ENCODE measurements around the gene RASA1.

The RASA1 gene

GRCh38 chr5:87411973-87412629 lies 144.4 kb downstream of the RASA1 start:
- peak overlapping the region; percentile 97 for H3K4me3 Mint-ChIP-seq
- ATAC-seq (peak; percentile 8), DNase-seq (peak; percentile 31)
- no peaks in the 10 kb centered on the region for H3K27me3 Mint-ChIP-seq
- H3K4me1 Mint-ChIP-seq: peaks cover 47% of the 10 kb centered on the region
- H3K36me3 Mint-ChIP-seq (ENCODE audit: low read depth): peaks cover 41% of the 10 kb centered on the region
- H3K9me3 Mint-ChIP-seq: no peaks in the 10 kb centered on the region
- peak overlapping the region; percentile 95 for H3K27ac Mint-ChIP-seq

- ATAC-seq (peak; percentile 100), DNase-seq (peak; percentile 95)
- peaks cover 40% of the 10 kb centered on the region for H3K4me1 Mint-ChIP-seq
- peak within 1 kb of the TSS; percentile 97 for H3K4me3 Mint-ChIP-seq
- no peaks in the 10 kb centered on the region for H3K9me3 Mint-ChIP-seq
- H3K36me3 Mint-ChIP-seq (ENCODE audit: low read depth): peaks cover 34% of the 10 kb centered on the region
- no peaks in the 10 kb centered on the region for H3K27me3 Mint-ChIP-seq
- peak within 1 kb of the TSS; percentile 95 for H3K27ac Mint-ChIP-seq
Observed at GRCh38 chr5:87412630-87413342, 145.1 kb downstream of the RASA1 start, which contains the start of gene CCNH. CCNH (minus strand) TSS chr5:87412930; CDS start chr5:87412794, 136 bp downstream.

- Mint-ChIP-seq H3K27me3 (no peaks in the 10 kb centered on the region), H3K27ac (peak overlapping the region; percentile 95), H3K36me3 (ENCODE audit: low read depth) (peaks cover 30% of the 10 kb centered on the region), H3K9me3 (no peaks in the 10 kb centered on the region), H3K4me3 (peak overlapping the region; percentile 97), H3K4me1 (peaks cover 37% of the 10 kb centered on the region)
- ATAC-seq (no peak), DNase-seq (no peak)
Observed at GRCh38 chr5:87413343-87413645, 145.6 kb downstream of the RASA1 start.

- no peak for ATAC-seq
- no peaks in the 10 kb centered on the region for H3K9me3 Mint-ChIP-seq
- DNase-seq: no peak
- H3K36me3 Mint-ChIP-seq (ENCODE audit: low read depth): no peaks in the 10 kb centered on the region
- no peaks in the 10 kb centered on the region for H3K27me3 Mint-ChIP-seq
- H3K27ac Mint-ChIP-seq: no peak overlapping the region
- H3K4me1 Mint-ChIP-seq: peaks cover 2% of the 10 kb centered on the region
- H3K4me3 Mint-ChIP-seq: no peak overlapping the region
Observed at GRCh38 chr5:87418506-87418905, 150.8 kb downstream of the RASA1 start.

GRCh38 chr5:87421307-87421706 lies 153.6 kb downstream of the RASA1 start:
- no peak overlapping the region for H3K27ac Mint-ChIP-seq
- no peak for DNase-seq
- no peak for ATAC-seq
- H3K4me3 Mint-ChIP-seq: no peak overlapping the region
- H3K9me3 Mint-ChIP-seq: no peaks in the 10 kb centered on the region
- H3K27me3 Mint-ChIP-seq: peaks cover 3% of the 10 kb centered on the region
- no peaks in the 10 kb centered on the region for H3K36me3 Mint-ChIP-seq (ENCODE audit: low read depth)
- H3K4me1 Mint-ChIP-seq: no peaks in the 10 kb centered on the region

- H3K4me3 Mint-ChIP-seq: no peak overlapping the region
- no peaks in the 10 kb centered on the region for H3K36me3 Mint-ChIP-seq (ENCODE audit: low read depth)
- ATAC-seq: no peak
- no peak overlapping the region for H3K27ac Mint-ChIP-seq
- no peaks in the 10 kb centered on the region for H3K9me3 Mint-ChIP-seq
- DNase-seq: no peak
- H3K4me1 Mint-ChIP-seq: no peaks in the 10 kb centered on the region
- H3K27me3 Mint-ChIP-seq: peaks cover 3% of the 10 kb centered on the region
Observed at GRCh38 chr5:87423755-87424154, 156.1 kb downstream of the RASA1 start.

GRCh38 chr5:87430863-87431457 lies 163.3 kb downstream of the RASA1 start:
- no peaks in the 10 kb centered on the region for H3K36me3 Mint-ChIP-seq (ENCODE audit: low read depth)
- no peak overlapping the region for H3K27ac Mint-ChIP-seq
- H3K4me1 Mint-ChIP-seq: no peaks in the 10 kb centered on the region
- ATAC-seq: no peak
- no peak for DNase-seq
- no peaks in the 10 kb centered on the region for H3K9me3 Mint-ChIP-seq
- no peak overlapping the region for H3K4me3 Mint-ChIP-seq
- H3K27me3 Mint-ChIP-seq: peaks cover under 1% of the 10 kb centered on the region

- no peaks in the 10 kb centered on the region for H3K36me3 Mint-ChIP-seq (ENCODE audit: low read depth)
- DNase-seq: no peak
- peak; percentile 73 for ATAC-seq
- H3K4me1 Mint-ChIP-seq: no peaks in the 10 kb centered on the region
- no peaks in the 10 kb centered on the region for H3K9me3 Mint-ChIP-seq
- no peak overlapping the region for H3K4me3 Mint-ChIP-seq
- no peaks in the 10 kb centered on the region for H3K27me3 Mint-ChIP-seq
- no peak overlapping the region for H3K27ac Mint-ChIP-seq
Observed at GRCh38 chr5:87432460-87432859, 164.8 kb downstream of the RASA1 start.

GRCh38 chr5:87433945-87434344 lies 166.3 kb downstream of the RASA1 start:
- Mint-ChIP-seq H3K4me1 (no peaks in the 10 kb centered on the region), H3K4me3 (no peak overlapping the region), H3K27me3 (no peaks in the 10 kb centered on the region), H3K9me3 (no peaks in the 10 kb centered on the region), H3K36me3 (ENCODE audit: low read depth) (no peaks in the 10 kb centered on the region), H3K27ac (no peak overlapping the region)
- no peak for DNase-seq
- no peak for ATAC-seq

- DNase-seq: no peak
- H3K4me3 Mint-ChIP-seq: no peak overlapping the region
- no peak overlapping the region for H3K27ac Mint-ChIP-seq
- no peak for ATAC-seq
- no peaks in the 10 kb centered on the region for H3K27me3 Mint-ChIP-seq
- no peaks in the 10 kb centered on the region for H3K36me3 Mint-ChIP-seq (ENCODE audit: low read depth)
- H3K9me3 Mint-ChIP-seq: no peaks in the 10 kb centered on the region
- no peaks in the 10 kb centered on the region for H3K4me1 Mint-ChIP-seq
Observed at GRCh38 chr5:87434461-87434860, 166.8 kb downstream of the RASA1 start.

GRCh38 chr5:87435144-87435694 lies 167.5 kb downstream of the RASA1 start:
- no peaks in the 10 kb centered on the region for H3K36me3 Mint-ChIP-seq (ENCODE audit: low read depth)
- no peaks in the 10 kb centered on the region for H3K9me3 Mint-ChIP-seq
- H3K27ac Mint-ChIP-seq: no peak overlapping the region
- H3K27me3 Mint-ChIP-seq: no peaks in the 10 kb centered on the region
- H3K4me1 Mint-ChIP-seq: no peaks in the 10 kb centered on the region
- no peak overlapping the region for H3K4me3 Mint-ChIP-seq
- DNase-seq (no peak), ATAC-seq (no peak)

- no peak overlapping the region for H3K27ac Mint-ChIP-seq
- no peak overlapping the region for H3K4me3 Mint-ChIP-seq
- ATAC-seq (no peak), DNase-seq (no peak)
- H3K27me3 Mint-ChIP-seq: no peaks in the 10 kb centered on the region
- no peaks in the 10 kb centered on the region for H3K9me3 Mint-ChIP-seq
- H3K4me1 Mint-ChIP-seq: no peaks in the 10 kb centered on the region
- no peaks in the 10 kb centered on the region for H3K36me3 Mint-ChIP-seq (ENCODE audit: low read depth)
Observed at GRCh38 chr5:87437724-87438123, 170.0 kb downstream of the RASA1 start.

- no peaks in the 10 kb centered on the region for H3K36me3 Mint-ChIP-seq (ENCODE audit: low read depth)
- no peak overlapping the region for H3K4me3 Mint-ChIP-seq
- no peaks in the 10 kb centered on the region for H3K4me1 Mint-ChIP-seq
- H3K27ac Mint-ChIP-seq: no peak overlapping the region
- no peak for DNase-seq
- H3K27me3 Mint-ChIP-seq: no peaks in the 10 kb centered on the region
- no peak for ATAC-seq
- no peaks in the 10 kb centered on the region for H3K9me3 Mint-ChIP-seq
Observed at GRCh38 chr5:87438231-87438630, 170.5 kb downstream of the RASA1 start.
